Osteoblast (primary cell): Measurements from ENCODE around the gene RNF167. TPM values are rescaled to one million over a fixed set of nuclear protein-coding genes. Genes with fewer than 3 reads are reported as not detected.

Experiments
- DNase-seq: peaks from one replicate; pipeline ENCODE4 v3.0.0; 2011; ENCODE audit warnings: low spot score, mixed read lengths; ENCODE audit not compliant: insufficient read length; ENCODE audit errors: missing footprints
- H2AFZ ChIP-seq: 2 replicates; pipeline ENCODE4 v1.6.0; 2011; ENCODE audit warnings: mild to moderate bottlenecking, low read length
- H3K27ac ChIP-seq: 2 replicates; pipeline ENCODE4 v1.5.1; 2011; ENCODE audit warnings: mild to moderate bottlenecking, low read depth, low read length, moderate library complexity
- H3K27me3 ChIP-seq: 2 replicates; pipeline ENCODE4 v1.6.0; 2012; ENCODE audit warnings: mild to moderate bottlenecking, control low read depth, inconsistent platforms, low read length, moderate library complexity; ENCODE audit not compliant: insufficient read depth
- H3K36me3 ChIP-seq: 2 replicates; pipeline ENCODE4 v1.5.1; 2011; ENCODE audit warnings: mild to moderate bottlenecking, low read length, control low read depth, moderate library complexity; ENCODE audit not compliant: insufficient read depth
- H3K4me1 ChIP-seq: 2 replicates; pipeline ENCODE4 v1.5.1; 2011; ENCODE audit warnings: mild to moderate bottlenecking, low read length, control low read depth, moderate library complexity; ENCODE audit not compliant: insufficient read depth
- H3K4me2 ChIP-seq: 2 replicates; pipeline ENCODE4 v1.6.0; 2011; ENCODE audit warnings: mild to moderate bottlenecking, low read length; ENCODE audit not compliant: insufficient read depth
- H3K4me3 ChIP-seq: fragments of 200-600 bp; sonication (generic); 3 replicates; pipeline ENCODE4 v1.5.1; 2012; ENCODE audit warnings: mild to moderate bottlenecking, low read length, inconsistent platforms; ENCODE audit not compliant: insufficient read depth
- H3K79me2 ChIP-seq: 2 replicates; pipeline ENCODE4 v1.6.0; 2012; ENCODE audit warnings: mild to moderate bottlenecking, low read length, control low read depth, inconsistent platforms; ENCODE audit not compliant: insufficient read depth
- H3K9me3 ChIP-seq: 2 replicates; pipeline ENCODE4 v1.5.1; 2011; ENCODE audit warnings: low read depth, low read length, control low read depth
- H4K20me1 ChIP-seq: 2 replicates; pipeline ENCODE4 v1.6.0; 2012; ENCODE audit warnings: mild to moderate bottlenecking, low read length, control low read depth; ENCODE audit not compliant: insufficient read depth
- total RNA-seq: library from RNA; depleted of rRNA; stranded (reverse); fragments of >200 nt; gene quantifications from 2 replicates; pipeline ENCODE4 v1.2.3, GENCODE V29; 2012
- TF ChIP-seq, protein P1 (sequence below): IDR thresholded peaks from 2 replicates; pipeline ENCODE4 v1.5.1; 2011; ENCODE audit warnings: mild to moderate bottlenecking, low read depth, low read length, moderate library complexity; ENCODE audit errors: extremely low read depth

RNF167 gene
- total RNA-seq = 25.3 and 26.5 TPM in 2 replicates

DNA sequence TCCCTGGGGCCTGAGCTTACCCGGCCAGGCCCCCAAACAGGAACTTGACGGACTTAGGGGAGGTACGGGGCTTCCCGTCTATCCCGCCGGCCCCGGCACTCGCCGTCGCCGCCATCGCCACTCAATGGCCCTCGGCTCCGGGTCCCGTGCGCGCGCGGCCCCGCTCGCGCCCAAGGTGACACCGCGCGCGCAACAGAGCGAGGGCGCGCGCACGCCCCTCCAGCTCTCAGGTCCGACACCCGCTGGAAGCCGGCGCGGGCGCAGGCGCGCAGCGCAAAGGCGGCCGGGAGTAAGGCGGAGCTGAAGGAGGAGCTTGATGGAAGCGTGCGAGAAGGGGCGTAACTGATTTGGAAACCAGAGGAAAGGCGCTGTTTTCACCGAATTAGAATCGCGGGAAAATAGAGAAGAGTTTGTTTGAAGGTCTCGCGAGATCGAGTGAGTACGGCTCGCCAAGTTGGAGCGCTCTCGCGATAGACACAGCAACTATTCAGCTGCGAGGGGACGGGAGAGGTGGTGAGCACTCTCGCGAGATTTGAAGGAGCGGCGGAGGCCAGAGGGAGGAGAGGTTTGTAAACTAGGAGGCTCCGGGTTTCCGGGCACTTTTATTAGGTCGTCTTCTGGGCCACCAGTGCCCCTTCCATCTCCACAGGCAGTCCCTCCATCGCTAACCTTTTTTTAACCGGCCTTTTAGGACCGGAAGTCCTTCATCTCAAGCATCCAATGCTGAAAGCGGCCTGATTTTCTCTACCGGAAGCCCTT, at the start of gene RNF167, which contains the start of gene SLC25A11:
RNF167 (plus strand) TSS at position 473 of the 759 bp plus-strand sequence. CDS start 642 bp downstream, outside the sequence.
SLC25A11 (minus strand) TSS at position 251 of the 759 bp plus-strand sequence; CDS start at position 115, 136 bp downstream.
- peak within 1 kb of the TSS; percentile 93 for H2AFZ ChIP-seq
- H3K27me3 ChIP-seq = no peaks in the 10 kb centered on the region
- peak within 1 kb of the TSS; percentile 98 for H3K4me2 ChIP-seq
- TF ChIP-seq, protein P1, sequence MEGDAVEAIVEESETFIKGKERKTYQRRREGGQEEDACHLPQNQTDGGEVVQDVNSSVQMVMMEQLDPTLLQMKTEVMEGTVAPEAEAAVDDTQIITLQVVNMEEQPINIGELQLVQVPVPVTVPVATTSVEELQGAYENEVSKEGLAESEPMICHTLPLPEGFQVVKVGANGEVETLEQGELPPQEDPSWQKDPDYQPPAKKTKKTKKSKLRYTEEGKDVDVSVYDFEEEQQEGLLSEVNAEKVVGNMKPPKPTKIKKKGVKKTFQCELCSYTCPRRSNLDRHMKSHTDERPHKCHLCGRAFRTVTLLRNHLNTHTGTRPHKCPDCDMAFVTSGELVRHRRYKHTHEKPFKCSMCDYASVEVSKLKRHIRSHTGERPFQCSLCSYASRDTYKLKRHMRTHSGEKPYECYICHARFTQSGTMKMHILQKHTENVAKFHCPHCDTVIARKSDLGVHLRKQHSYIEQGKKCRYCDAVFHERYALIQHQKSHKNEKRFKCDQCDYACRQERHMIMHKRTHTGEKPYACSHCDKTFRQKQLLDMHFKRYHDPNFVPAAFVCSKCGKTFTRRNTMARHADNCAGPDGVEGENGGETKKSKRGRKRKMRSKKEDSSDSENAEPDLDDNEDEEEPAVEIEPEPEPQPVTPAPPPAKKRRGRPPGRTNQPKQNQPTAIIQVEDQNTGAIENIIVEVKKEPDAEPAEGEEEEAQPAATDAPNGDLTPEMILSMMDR = no peak
- H3K79me2 ChIP-seq = peaks cover 65% of the 10 kb centered on the region
- peaks cover 39% of the 10 kb centered on the region for H4K20me1 ChIP-seq
- H3K9me3 ChIP-seq = no peaks in the 10 kb centered on the region
- peaks cover 54% of the 10 kb centered on the region for H3K36me3 ChIP-seq
- DNase-seq = peak; percentile 100
- H3K4me1 ChIP-seq = peaks cover 35% of the 10 kb centered on the region
- H3K27ac ChIP-seq = peak within 1 kb of the TSS; percentile 91
- H3K4me3 ChIP-seq = peak within 1 kb of the TSS; percentile 95

DNA sequence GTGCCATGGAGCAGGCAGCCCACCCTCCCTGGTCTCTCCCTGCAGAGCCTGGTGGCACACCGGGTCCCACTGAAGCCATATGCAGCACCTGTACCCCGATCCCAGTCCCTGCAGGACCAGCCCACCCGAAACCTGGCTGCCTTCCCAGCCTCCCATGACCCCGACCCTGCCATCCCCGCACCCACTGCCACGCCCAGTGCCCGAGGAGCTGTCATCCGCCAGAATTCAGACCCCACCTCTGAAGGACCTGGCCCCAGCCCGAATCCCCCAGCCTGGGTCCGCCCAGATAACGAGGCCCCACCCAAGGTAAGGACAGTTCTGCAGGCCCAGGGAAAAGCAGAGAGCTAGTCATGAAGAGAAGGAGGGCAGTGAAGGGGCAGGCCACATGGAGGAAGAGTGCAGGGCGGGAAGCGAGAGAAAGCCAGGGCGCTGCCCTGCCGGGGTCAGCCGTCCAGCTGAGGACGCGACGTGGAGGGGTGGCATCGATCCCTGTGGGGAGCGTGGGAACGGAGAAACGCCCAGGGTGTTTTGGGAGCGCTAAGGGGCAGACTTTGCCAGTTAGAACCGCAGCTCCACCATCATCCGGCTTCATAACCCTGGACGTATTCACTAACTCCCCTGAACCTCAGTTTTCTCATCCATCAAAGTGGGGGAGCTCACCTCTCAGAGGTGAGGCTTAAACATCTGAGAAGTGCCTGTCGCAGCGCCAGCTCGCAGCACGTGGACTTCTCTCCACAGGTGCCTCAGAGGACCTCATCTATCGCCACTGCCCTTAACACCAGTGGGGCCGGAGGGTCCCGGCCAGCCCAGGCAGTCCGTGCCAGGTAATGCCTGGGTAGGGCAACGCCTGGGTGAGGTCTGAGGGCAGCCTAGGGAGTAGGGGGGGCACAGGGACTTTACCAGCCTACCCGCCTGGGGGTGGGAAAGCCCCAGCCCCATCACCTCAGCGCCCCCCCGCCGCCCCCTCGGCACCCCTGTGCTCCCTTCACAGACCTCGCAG, 48.4 kb upstream of the RNF167 start:
- H3K27ac ChIP-seq = no peak overlapping the region
- no peaks in the 10 kb centered on the region for H3K4me1 ChIP-seq
- peaks cover 5% of the 10 kb centered on the region for H4K20me1 ChIP-seq
- H3K27me3 ChIP-seq = no peaks in the 10 kb centered on the region
- DNase-seq = peak; percentile 72
- H3K4me2 ChIP-seq = no peak overlapping the region
- H3K9me3 ChIP-seq = no peaks in the 10 kb centered on the region
- TF ChIP-seq, protein P1 = no peak
- no peak overlapping the region for H3K4me3 ChIP-seq
- no peaks in the 10 kb centered on the region for H3K79me2 ChIP-seq
- H2AFZ ChIP-seq = no peak overlapping the region
- H3K36me3 ChIP-seq = peaks cover 54% of the 10 kb centered on the region

DNA sequence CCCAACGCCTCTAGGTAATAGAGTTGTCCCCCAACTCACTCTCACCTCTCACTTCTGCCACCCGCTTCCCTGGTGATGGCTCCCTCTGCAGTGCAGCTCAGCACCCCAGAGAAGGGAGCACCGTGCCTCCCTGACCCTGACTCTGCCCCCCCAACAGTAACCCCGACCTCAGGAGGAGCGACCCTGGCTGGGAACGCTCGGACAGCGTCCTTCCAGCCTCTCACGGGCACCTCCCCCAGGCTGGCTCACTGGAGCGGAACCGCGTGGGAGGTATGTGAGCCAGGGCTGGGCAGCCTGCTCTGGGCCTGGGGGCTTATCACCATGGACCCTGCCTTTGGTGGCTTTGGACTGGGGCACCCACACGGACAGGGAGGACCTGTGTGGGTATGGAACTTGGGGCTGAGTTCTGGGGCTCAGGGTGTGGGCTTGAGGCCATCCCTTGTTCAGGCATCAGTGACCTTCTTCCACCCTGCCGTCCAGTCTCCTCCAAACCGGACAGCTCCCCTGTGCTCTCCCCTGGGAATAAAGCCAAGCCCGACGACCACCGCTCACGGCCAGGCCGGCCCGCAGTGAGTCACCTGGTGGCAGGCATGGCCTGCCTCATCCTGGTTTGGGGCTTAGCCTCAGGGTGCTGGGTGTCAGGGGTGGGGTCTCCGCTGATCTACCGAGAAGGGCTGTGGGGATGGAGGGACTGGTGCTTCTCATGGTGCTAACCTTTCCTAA, 47.4 kb upstream of the RNF167 start:
- Histone ChIP-seq H4K20me1 (peaks cover 5% of the 10 kb centered on the region), H3K4me1 (no peaks in the 10 kb centered on the region), H3K4me3 (no peak overlapping the region), H3K27me3 (no peaks in the 10 kb centered on the region), H3K9me3 (no peaks in the 10 kb centered on the region), H3K27ac (no peak overlapping the region), H2AFZ (no peak overlapping the region), H3K79me2 (no peaks in the 10 kb centered on the region), H3K36me3 (peaks cover 57% of the 10 kb centered on the region), H3K4me2 (no peak overlapping the region)
- DNase-seq = peak; percentile 75
- TF ChIP-seq, protein P1 = no peak
